Measurements from ENCODE around the gene TOGARAM2. TPM values are rescaled to one million over a fixed set of nuclear protein-coding genes. Genes with fewer than 3 reads are reported as not detected.

TOGARAM2 gene
- total and polyA plus RNA-seq, 2 of the 8 experiments (the other 6 are each of a cell fraction or from before 2014, with no cell fraction given) = 0.42 to 1.4 TPM

- TF ChIP-seq BCL11A (IDR thresholded peaks at IDR 0.05; ENCODE audit: low read depth in 2 of 2, low read length in 2 of 2) (no peak), SUZ12 (IDR thresholded peaks at IDR 0.05; ENCODE audit: low read length) (no peak), SAP30 (IDR thresholded peaks at IDR 0.05; ENCODE audit: insufficient read depth, insufficient replicate concordance, low read length) (no peak), CHD1 (IDR thresholded peaks at IDR 0.05; ENCODE audit: low read depth, low read length) (no peak), CTCF (IDR thresholded peaks at IDR 0.05; ENCODE audit: control extremely low read depth in 1 of 3, insufficient read depth in 1 of 3, low read depth in 1 of 3, low read length in 3 of 3) (no peak), RBBP5 (IDR thresholded peaks at IDR 0.05; ENCODE audit: borderline replicate concordance, low read depth, low read length) (no peak), SP4 (IDR thresholded peaks at IDR 0.05; ENCODE audit: low read length) (no peak)
Observed at GRCh38 chr2:28986429-28986828, 5.3 kb downstream of the TOGARAM2 start (continued).

Data from H1 (cell line).